HG03025 (cell line): Measurements from ENCODE around the gene MIX23.

Source experiments
- ATAC-seq: cut with Tn5 transposase; IDR thresholded peaks from one replicate; pipeline ENCODE4 v1.9.1; 2021; ENCODE audit warnings: mild to moderate bottlenecking, moderate library complexity; ENCODE audit not compliant: unreplicated experiment, low FRiP score

Gene MIX23

DNA sequence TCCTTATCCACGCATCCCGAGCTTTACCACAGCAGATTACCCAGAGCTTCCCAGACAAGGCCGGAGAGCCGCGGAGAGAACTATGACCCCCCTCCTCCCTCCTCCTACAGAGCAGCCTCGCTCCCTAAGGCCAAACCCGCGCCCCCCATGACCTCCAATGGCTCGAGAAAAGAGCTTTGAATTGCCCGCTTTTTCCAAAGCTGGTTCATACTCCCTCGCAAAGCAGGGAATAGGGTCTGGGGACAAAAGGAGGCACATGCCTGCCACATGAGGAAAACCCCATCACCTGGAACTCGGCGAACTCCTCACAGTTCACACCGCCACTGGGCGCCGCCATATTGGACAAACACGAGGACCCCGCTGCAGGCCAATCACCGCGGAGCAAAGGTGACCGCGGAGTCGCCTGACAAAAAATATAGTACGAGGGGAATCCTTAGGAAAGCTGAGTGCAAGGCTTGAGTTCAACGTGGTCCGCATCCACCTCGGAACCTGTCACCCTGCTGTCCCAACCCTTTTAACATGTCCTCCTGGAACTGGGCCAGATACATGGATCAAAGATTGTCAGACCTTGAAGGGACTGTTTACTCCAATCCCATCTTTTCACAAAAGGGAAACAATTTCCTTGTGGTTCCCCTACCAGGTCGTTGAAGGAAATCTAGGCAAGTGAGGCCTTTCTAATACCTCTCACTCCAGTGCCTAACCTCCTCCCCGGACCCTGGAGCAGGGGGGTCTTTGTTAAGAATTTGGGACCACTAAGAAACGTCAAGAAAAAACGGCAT, at the start of gene MIX23:
MIX23 (minus strand) TSS at position 344 of the 779 bp plus-strand sequence; CDS start at position 337, 7 bp downstream.
- ATAC-seq = no peak

DNA sequence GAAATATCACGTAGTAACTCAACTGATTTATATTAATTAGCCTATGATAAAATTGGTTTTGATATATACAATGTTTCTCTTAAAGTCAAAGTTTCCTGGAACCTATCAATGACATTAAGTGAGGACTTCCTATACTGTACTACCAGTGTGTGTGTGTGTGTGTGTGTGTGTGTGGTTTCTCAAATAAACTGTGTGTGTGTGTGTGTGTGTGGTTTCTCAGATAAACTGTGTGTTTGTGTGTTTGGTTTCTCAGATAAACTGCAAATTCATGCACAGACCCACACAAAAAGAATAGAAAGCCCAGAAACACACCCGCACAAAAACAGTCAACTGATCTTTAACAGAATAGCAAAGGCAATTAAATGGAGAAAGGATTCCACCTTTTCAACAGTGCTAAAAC, 47.3 kb upstream of the MIX23 start:
- ATAC-seq = no peak

DNA sequence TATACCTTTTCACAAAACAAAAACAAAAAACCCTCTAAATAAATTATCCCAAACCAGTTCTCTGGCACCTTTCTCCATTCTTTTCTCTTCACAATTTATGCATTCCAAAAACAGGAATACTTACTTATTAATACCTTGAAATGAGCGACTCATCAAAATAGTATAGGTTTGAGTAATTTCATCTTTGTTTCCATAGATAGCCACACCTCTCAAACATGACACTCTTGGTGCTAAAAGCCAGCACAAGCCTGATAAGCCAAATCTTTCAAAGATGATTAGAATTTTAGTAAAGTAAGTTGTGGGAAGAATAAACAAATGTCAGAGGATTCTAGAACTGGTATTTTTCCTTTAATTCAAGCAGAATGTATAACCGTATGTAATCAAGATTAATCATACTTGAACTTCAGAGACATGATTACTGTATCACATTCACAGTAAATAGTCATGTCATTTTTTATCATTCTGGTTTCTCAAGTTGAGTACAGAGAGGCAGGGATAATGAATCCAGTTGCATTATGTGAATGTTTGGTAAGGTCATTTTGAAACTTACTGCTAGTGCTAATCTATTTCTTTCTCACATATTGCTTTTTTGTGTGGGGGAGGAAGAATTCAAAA, 44.9 kb upstream of the MIX23 start:
- ATAC-seq = no peak

DNA sequence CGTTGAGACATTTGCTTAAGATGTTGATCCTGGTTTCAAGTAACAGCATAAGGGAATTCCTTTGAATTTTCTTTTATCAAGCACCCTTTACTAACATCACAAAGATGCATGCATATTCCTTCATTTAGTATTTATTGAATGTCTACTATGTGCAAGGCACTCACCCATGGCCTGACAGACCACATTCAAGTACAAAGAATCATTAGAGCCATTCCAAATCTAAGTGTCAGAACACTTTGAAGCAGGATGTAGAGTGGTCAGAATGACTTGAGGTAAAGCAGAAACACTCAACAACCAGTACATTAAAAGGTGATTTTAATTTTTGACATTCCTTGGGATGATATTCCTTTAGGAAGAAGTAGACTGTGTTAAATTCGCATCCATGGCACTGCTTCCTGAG, 38.8 kb upstream of the MIX23 start:
- no peak for ATAC-seq

DNA sequence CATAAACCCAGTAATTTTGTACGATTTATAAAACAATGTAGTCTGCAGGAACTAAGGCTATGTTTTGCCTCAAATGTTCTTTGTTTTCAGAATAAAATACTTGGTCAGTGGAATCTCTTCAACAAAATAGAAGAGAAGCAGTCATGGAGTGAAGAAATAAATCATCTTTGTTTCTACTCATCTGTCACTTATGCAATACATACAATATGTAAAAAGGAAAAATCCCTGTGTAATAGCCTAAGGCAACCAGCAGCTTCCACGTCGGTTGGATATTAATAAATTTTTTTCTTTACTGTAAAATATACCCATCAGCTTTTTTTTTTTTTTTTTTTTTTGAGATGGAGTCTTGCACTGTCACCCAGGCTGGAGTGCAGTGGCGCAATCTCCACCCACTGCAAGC, 38.1 kb upstream of the MIX23 start:
- no peak for ATAC-seq

DNA sequence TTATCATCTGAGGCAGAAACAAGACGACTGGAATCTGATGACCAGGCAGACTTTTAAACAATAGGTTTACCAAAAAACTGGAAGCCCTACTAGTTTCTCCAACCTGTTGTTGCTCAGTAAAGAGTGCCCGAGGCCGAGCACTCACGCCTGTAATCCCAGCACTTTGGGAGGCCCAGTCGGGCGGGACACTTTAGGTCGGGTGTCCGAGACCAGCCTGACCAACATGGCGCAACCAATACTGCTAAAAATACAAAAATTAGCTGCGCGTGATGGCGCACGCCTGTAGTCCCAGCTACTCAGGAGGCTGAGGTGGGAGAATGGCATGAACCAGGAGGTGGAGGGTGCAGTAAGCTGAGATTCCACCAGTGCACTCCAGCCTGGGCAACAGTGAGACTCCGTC, 33.9 kb upstream of the MIX23 start:
- no peak for ATAC-seq

DNA sequence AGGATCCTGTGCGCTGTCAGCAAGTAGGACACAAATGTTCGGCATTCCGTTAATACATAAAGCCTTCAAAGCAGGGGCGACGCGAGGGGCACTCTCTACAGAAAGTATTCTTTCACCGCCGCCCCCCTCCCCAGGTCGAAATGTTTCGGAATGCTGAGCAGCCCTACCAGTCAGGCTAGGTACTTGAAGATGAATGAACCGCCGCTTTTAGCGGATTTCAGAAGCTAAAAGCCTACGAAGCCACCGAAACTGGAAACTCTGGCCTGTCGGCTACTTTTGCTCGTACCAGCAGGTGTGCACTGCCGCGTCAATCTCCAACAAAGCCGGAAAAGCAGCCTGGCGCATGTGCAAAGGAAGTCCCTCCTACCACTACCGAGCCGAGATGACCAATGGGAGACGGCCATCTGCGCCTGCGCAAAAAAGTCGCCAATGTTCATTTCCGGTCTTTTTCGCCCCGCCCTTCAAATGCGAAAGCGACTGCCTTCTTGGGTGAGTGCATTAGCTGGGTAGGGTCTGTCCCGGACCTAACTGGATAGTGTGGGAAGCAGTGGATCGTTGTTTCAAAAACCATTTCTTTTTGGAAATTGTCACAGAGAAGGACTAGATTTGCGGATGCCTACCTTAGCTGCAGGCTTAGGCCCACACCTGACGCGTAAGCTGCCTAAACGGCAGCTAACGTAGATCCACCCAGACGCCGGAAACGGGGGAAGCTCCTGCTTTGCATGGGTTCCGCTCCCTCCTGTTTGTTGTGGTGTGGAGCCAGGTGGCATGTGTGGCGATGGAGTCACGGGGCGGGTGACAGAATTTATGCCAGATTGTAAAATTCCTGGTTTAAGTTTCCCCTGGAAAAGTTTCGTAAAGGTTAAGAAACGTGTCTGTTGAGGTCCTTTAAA, 33.0 kb upstream of the MIX23 start, which contains the start of gene WDR5B:
WDR5B (minus strand) TSS at position 301 of the 893 bp plus-strand sequence. CDS start 534 bp downstream, outside the sequence.
- ATAC-seq = peak; percentile 86

DNA sequence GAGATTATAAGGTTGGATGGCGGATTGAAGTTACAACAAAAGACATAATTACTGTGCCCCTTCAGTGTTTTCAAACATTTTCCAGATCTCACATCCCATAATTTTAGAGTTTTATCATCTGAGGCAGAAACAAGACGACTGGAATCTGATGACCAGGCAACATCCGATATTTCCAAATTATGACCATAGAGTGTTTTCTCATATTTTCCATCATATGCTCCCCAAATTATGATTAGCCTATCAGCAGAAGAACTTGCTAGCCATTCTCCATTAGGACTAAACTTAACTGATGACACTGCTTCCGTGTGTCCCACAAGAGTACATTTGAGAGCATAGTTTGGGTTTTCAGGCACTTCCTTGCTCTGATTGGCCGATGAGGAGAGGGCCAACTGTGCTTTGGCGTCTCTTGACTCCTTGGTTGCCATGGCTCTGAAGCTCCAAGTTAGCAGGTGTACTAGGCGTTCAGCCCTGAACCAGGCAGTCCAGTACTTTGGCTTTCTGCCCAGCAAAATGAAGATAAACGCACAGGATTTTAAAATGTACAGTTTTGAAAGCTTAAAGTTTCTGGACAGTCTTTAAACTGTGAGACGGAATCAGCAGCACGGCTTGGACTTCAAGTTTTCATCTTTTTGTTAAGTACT, 32.2 kb upstream of the MIX23 start:
- peak; percentile 53 for ATAC-seq

DNA sequence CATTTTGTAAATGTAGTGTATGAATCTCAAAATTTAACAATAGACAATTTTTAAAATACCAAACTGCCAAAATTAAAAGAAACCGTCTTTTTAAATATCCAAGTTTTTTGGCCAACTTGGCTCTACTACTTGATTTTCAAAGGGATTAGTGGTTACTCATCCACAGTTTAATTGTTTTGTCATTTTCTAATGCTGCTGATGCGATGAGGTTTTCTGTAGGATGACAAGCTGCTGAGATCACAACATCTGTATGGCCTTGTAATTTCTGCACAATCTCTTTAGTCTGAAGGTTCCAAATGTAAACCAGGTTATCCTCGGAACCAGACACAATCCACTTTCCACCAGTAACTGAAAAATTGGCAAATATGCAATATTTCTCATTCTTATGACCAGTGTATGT, 31.4 kb upstream of the MIX23 start:
- no peak for ATAC-seq

DNA sequence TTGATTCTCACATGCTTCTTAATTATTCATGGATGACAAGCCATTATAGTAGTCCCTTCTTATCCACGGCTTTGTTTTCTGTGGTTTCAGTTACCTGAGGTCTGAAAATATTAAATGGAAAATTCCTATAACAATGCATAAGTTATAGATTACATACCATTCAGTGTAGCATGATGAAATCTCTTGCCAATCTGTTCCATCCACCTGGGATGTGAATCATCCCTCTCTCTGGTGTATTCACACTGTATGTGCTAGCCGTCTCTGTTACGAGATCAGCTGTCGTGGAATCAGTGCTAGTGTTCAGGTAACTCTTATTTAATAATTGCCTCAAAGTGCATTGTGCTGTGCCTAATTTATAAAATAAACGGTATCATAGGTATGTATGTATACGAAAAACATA, 27.6 kb upstream of the MIX23 start:
- no peak for ATAC-seq

DNA sequence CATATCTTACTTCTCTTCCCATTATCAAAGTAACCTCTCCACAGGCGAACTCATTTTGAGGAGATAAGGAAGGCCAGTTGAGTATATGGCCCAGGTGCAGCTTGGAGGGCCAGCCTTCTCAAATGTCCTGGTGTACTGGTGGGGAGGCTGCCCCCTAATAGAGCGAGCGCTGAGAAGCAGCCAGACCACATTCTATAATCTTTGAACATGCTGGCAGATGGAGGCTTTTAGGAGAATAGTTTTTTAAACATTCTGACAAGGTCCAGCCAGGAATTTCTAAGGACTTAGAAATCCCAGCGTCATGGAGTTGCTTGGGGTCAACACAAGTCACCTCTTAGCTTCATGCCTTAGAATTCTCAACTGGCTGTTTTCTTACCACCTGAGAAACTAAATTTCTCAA, 27.1 kb upstream of the MIX23 start:
- ATAC-seq = no peak

DNA sequence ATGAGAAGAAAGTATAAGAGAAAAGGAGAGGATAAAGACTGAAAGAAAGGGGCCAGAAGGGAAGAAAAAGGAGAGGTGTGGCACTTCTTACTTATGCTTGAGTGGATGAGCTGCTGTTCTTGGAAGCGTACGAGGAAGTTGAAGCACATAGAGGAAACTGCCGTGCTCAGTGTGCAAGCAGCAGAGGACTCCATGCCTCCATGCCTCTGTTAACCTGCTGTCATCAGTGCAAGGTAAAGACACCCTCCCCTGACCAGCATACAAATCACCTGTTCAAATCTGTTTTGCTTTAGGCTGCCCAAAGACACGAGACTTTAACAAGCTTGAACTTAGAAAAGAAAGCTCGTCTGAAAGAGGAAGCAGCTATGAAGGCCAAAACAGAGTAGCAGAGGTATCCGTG, 26.4 kb upstream of the MIX23 start:
- ATAC-seq = no peak

DNA sequence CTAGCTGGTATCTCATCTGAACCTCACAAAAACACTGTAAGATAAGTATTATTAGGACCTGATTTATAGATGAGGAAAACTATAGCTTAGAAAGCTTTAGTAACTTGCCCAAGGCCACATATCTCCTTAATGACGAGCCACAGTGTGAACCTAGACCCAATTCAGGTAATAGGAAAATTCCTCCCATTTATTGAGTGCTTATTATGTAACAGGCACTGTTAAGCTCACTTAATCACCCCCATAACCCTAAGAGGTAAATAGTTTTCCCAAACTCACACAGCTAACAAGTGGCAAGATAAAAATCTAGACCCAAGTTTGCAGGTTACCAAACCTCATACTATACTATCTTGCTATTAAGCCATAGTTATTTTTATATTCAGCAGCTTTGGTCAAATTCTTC, 24.9 kb upstream of the MIX23 start:
- no peak for ATAC-seq

DNA sequence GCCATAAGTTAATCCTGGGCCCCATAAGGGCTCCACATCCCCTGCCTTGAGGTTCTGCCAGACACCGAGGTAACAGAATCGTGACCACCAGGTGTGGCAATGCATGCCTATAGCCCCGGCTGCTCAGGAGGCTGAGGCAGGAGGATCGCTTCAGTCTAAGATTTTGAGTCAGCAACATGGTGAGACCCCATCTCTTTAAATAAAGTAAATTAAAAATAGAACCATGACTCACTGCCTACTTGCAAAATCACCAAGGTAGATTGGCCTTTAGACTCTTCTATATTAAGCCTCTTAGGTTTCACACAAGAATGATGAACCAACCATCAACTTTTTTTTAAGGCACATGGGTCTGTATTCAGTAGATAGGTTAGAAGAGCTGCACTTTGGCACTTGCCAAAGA, 23.2 kb upstream of the MIX23 start:
- ATAC-seq = no peak

DNA sequence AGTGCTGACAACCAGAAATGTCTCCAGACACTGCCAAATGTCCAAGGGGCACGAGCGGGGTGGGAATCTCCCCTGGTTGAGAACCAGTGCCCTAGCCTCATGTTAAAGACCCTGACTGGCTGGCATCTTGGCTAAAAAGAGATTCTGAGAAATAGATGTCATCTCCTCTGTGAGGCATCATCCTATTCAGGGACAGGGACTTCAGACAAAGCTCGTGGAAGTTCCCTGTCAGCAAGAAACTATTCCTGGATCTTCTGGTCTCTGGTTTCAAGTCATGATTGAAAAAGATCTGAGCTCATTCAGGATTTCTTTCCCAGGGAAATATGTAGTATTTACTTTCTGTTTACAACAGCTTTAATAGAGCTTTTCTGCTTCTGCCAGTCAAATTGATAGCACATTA, 22.0 kb upstream of the MIX23 start:
- ATAC-seq = no peak

DNA sequence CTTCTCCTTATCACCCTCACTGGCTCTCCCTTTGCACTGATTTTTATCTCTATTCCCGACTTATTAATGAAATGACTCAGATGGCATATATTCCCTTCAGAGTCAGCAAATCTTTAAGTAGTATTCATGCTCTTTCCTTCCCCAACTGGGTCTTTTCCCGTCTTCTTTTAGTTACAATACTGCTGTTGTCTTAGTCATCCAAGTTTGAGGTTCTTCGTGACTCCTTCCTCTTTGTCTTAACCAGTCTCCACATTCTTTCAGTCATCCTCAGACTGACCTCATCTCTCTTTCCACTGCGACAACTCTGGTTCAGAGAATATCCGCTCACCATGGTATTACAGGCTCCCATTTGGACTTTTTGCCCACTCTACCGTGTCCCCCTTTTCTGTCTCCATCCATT, 20.5 kb upstream of the MIX23 start:
- ATAC-seq = no peak

DNA sequence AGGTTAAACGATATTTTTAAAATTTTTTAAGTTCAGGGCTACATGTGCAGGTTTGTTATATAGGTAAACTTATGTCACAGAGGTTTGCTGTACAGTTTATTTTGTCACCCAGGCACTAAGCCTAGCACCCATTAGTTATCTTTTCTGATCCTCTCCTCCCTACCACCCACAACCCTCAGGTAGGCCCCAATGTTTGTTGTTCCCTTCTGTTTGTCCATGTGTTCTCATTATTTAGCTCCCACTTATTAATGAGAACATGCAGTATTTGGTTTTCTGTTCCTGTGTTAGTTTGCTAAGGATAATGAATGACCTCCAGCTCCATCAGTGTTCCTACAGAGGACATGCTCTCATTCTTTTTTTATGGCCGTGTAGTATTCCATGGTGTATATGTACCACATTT, 15.9 kb upstream of the MIX23 start:
- ATAC-seq = no peak

DNA sequence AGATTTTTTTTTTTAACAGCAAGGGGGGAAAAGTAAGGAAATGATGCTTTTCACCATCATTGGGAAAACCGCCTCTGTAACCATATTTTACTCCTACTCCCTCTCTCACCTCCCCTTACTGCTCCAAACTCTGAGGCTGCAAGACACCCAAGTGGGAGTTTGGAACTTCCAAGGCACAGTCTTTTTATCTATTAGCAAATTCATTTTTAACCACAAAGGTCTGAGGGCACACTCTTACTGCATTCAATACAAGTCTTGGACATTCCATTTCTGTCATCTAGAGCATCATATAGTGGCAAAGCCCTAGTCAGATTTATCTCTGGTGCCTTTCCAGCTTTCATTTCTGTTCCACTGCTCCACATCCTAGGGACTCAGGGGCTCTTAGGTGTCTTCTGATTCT, 14.2 kb upstream of the MIX23 start:
- no peak for ATAC-seq

DNA sequence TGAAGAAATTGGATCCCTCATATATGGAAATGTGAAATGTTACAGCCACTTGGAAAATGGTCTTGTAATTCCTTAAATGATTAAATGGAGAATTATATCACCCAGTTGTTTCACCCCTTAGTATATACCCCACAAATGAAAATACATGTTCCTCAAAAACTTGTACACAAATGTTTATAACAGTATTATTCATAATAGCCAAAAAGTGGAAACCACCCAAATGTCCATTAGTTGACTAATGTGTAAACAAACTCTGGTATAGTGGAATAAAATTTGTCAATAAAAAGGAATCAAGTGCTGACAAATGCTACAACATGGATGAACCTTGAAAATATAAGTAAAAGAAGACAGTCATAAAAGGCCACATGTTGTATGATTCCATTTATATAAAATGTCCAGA, 13.5 kb upstream of the MIX23 start:
- no peak for ATAC-seq

DNA sequence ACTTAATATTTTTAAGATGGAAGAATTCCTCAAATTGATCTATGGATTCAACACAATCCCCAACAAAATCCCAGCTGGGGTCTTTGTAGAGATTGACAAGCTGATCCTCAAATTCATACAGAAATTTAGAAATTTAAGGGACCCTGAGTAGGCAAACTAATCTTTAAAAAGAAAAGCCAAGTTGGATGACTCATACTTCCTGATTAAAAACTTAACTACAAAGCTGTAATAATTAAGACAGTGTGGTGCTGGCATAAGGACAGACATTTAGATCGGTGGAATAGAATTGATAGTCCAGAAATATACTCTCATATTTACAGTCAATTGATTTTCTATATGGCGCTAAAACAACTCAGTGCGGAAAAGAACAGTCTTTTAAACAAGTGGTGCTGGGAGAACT, 12.6 kb upstream of the MIX23 start:
- no peak for ATAC-seq

DNA sequence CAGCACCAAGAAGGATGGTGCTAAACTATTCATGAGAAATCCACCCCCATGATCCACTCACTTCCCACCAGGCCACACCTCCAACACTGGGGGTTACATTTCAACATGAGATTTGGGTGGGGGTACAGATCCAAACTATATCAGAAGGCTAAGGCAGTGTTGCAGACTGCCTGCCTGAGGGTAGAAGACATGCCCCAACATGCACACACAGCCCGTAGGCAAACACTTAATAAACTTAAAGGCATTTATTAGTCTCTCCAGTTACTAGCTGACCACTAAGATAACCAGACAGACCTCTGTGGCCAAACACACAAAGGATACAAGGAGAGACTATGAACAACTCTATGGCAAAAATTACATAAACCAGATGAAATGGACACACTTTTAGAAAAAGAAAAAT, 11.1 kb upstream of the MIX23 start:
- ATAC-seq = no peak
